Sigmoid colon (tissue), 4 donors: ENCODE data around the gene IFIT2.

Source experiments
- CTCF ChIP-seq, 4 experiments: fragments of 450-650 bp in 3 of 4; fragments of 200-600 bp in 1 of 4; IDR thresholded peaks; one replicate each; pipeline ENCODE4 v1.5.1; 2016 to 2019; ENCODE audit warnings: antibody characterized with exemption in 4 of 4, mild to moderate bottlenecking in 3 of 4, moderate library complexity in 2 of 4
- EP300 ChIP-seq, 4 donors: sonication (generic); formaldehyde crosslinking; IDR thresholded peaks; one replicate each; pipeline ENCODE4 v1.6.1; 2017; ENCODE audit warnings: antibody characterized with exemption in 4 of 4
- POLR2A ChIP-seq, 2 donors: fragments of 450-650 bp; IDR thresholded peaks; one replicate each; pipeline ENCODE4 v1.6.1; 2016; ENCODE audit warnings: antibody characterized with exemption in 2 of 2, mild to moderate bottlenecking in 2 of 2, moderate library complexity in 2 of 2
- POLR2AphosphoS5 ChIP-seq, 4 donors: sonication (generic); formaldehyde crosslinking; IDR thresholded peaks; one replicate each; pipeline ENCODE4 v1.6.1; 2017; ENCODE audit warnings: antibody characterized with exemption in 4 of 4

- TF ChIP-seq CTCF (IDR thresholded peaks at IDR 0.05) = no peak
- TF ChIP-seq POLR2AphosphoS5 (IDR thresholded peaks at IDR 0.05) = no peak
- TF ChIP-seq POLR2A (IDR thresholded peaks at IDR 0.05) = no peak
- TF ChIP-seq EP300 (IDR thresholded peaks at IDR 0.05) = no peak
Measured at GRCh38 chr10:89308736-89309135, 6.9 kb downstream of the IFIT2 start.
